HepG2 (cell line): ENCODE results near the gene TRAPPC1. TPM values are rescaled to one million over a fixed set of nuclear protein-coding genes. Genes with fewer than 3 reads are reported as not detected.

Experiments
- ATF7 ChIP-seq, 2 experiments: fragments of 450-650 bp in 1 of 2; sonication (generic) in 1 of 2; formaldehyde crosslinking in 1 of 2; IDR thresholded peaks; 2 replicates each; pipeline versions ENCODE4 v1.4.0 to v1.6.1; 2016 to 2020; ENCODE audit warnings: antibody characterized with exemption in 1 of 2, mild to moderate bottlenecking in 1 of 2, missing genetic modification reagents in 1 of 2
- DNMT1 ChIP-seq: sonication (generic); formaldehyde crosslinking; IDR thresholded peaks from 2 replicates; pipeline ENCODE4 v1.5.1; 2020; ENCODE audit warnings: mild to moderate bottlenecking, missing genetic modification reagents
- HDAC2 ChIP-seq: sonication (generic); formaldehyde crosslinking; IDR thresholded peaks from 2 replicates; pipeline ENCODE4 v1.4.0; 2020; ENCODE audit warnings: missing genetic modification reagents
- NR3C1 ChIP-seq: sonication (generic); formaldehyde crosslinking; IDR thresholded peaks from 2 replicates; pipeline ENCODE4 v1.4.0; 2020; ENCODE audit warnings: missing genetic modification reagents
- POLR2G ChIP-seq: fragments of 200-400 bp; formaldehyde crosslinking; IDR thresholded peaks from 2 replicates; pipeline ENCODE4 v1.6.1; 2018; ENCODE audit warnings: mild to moderate bottlenecking, low read depth, low read length, moderate library complexity
- PRMT3 ChIP-seq: sonication (generic); formaldehyde crosslinking; IDR thresholded peaks from 2 replicates; pipeline ENCODE4 v1.8.1; 2022; ENCODE audit warnings: low read depth, mild to moderate bottlenecking, moderate library complexity, missing genetic modification reagents, borderline replicate concordance
- SMC3 ChIP-seq: IDR thresholded peaks from 2 replicates; pipeline ENCODE4 v1.6.1; 2011; ENCODE audit warnings: low read length, improper control_type of control experiment
- SNAPC4 ChIP-seq: sonication (generic); formaldehyde crosslinking; IDR thresholded peaks from 2 replicates; pipeline ENCODE4 v1.4.0; 2020; ENCODE audit warnings: mild to moderate bottlenecking, missing genetic modification reagents
- SYNCRIP ChIP-seq: fragments of 200-400 bp; formaldehyde crosslinking; IDR thresholded peaks from 2 replicates; pipeline ENCODE4 v1.6.1; 2018; ENCODE audit warnings: mild to moderate bottlenecking, low read depth, low read length; ENCODE audit not compliant: insufficient read depth
- USF2 ChIP-seq, 2 experiments: sonication (generic) in 1 of 2; formaldehyde crosslinking in 1 of 2; IDR thresholded peaks; 2 replicates each; pipeline versions ENCODE4 v1.5.1 to v1.6.1; 2011 to 2020; ENCODE audit warnings: borderline replicate concordance in 1 of 2, low read depth in 1 of 2, low read length in 1 of 2, mild to moderate bottlenecking in 1 of 2, missing genetic modification reagents in 1 of 2, moderate library complexity in 1 of 2
- ZNF333 ChIP-seq: sonication (generic); formaldehyde crosslinking; IDR thresholded peaks from 2 replicates; pipeline ENCODE4 v1.4.0; 2020; ENCODE audit warnings: mild to moderate bottlenecking, missing genetic modification reagents, borderline replicate concordance
- ZNF576 ChIP-seq: sonication (generic); formaldehyde crosslinking; IDR thresholded peaks from 2 replicates; pipeline ENCODE4 v1.4.0; 2020; ENCODE audit warnings: mild to moderate bottlenecking, missing genetic modification reagents
- ZNF687 ChIP-seq: sonication (generic); formaldehyde crosslinking; IDR thresholded peaks from 2 replicates; pipeline ENCODE4 v1.5.1; 2020; ENCODE audit warnings: mild to moderate bottlenecking, missing genetic modification reagents, moderate library complexity
- ZNF691 ChIP-seq: sonication (generic); formaldehyde crosslinking; IDR thresholded peaks from 2 replicates; pipeline ENCODE4 v1.4.0; 2020; ENCODE audit warnings: missing genetic modification reagents, low read depth, mild to moderate bottlenecking, borderline replicate concordance
- polyA plus RNA-seq, 8 experiments: library from polyadenylated mRNA; depleted of rRNA in 3 of 8; stranded (reverse) in 7 of 8; unstranded in 1 of 8; fragments of >200 nt; fragmentation: Illumina TruSeq in 4 of 8; extraction: Trizol in 4 of 8; gene quantifications; 2 replicates each; pipeline versions ENCODE4 v1.2.1 to v1.2.3, GENCODE V29; 2011 to 2016; ENCODE audit warnings: low read depth in 4 of 8, missing spikeins in 1 of 8, mixed read lengths in 1 of 8; ENCODE audit not compliant: insufficient read depth in 1 of 8
- total RNA-seq, 5 experiments: library from RNA; depleted of rRNA; stranded (reverse); fragments of >200 nt; fragmentation: Illumina TruSeq; extraction: Trizol; gene quantifications; 2 replicates each; pipeline ENCODE4 v1.2.3, GENCODE V29; 2016; ENCODE audit warnings: low read depth in 1 of 5

The TRAPPC1 gene
- total and polyA plus RNA-seq, 2 of the 13 experiments (the other 11 are each of a cell fraction or from before 2014, with no cell fraction given) = 28.1 to 44.9 TPM

- TF ChIP-seq ZNF691 (CRISPR knock-in tag) (no peak), NR3C1 (no peak), HDAC2 (CRISPR knock-in tag) (no peak), ZNF333 (CRISPR knock-in tag) (no peak), ATF7 (IDR thresholded peaks at IDR 0.05) (no peak), ATF7 (CRISPR knock-in tag; IDR thresholded peaks at IDR 0.05) (no peak), ZNF687 (CRISPR knock-in tag) (peak; percentile 98), POLR2G (no peak), SMC3 (no peak), SYNCRIP (no peak), PRMT3 (peak; percentile 98), ZNF576 (CRISPR knock-in tag) (peak; percentile 90; the same call in 1 of the 2 replicates), SNAPC4 (CRISPR knock-in tag) (no peak), DNMT1 (CRISPR knock-in tag) (0 out of 2 replicates have a peak, but pooled peaks have one; percentile 23), USF2 (IDR thresholded peaks at IDR 0.05; ENCODE audit: low read depth, low read length) (peak; percentile 79), USF2 (CRISPR knock-in tag; IDR thresholded peaks at IDR 0.05; ENCODE audit: borderline replicate concordance) (peak; percentile 85; the same call in 1 of the 2 replicates)
Measured at GRCh38 chr17:7915611-7916384, 15.9 kb downstream of the TRAPPC1 start, which contains the start of gene RNF227 (continued).
